ENCODE data around the gene TMEFF2.

GRCh38 chr2:192099742-192100141 is 95.0 kb downstream of the TMEFF2 start:
- TF ChIP-seq NBN (IDR thresholded peaks at IDR 0.05): no peak
- no peak for TF ChIP-seq POLR2A (IDR thresholded peaks at IDR 0.05; ENCODE audit: low read depth, low read length)
